HG03521 (cell line): ENCODE measurements around the gene HTR3C.

Experiments
- ATAC-seq: cut with Tn5 transposase; IDR thresholded peaks from one replicate; pipeline ENCODE4 v1.9.1; 2021; ENCODE audit warnings: mild to moderate bottlenecking, moderate library complexity; ENCODE audit not compliant: unreplicated experiment

Gene HTR3C

GRCh38 chr3:184082465-184082864, 29.6 kb downstream of the HTR3C start:
- no peak for ATAC-seq

GRCh38 chr3:184085389-184085852, 32.6 kb downstream of the HTR3C start:
- ATAC-seq: no peak

- ATAC-seq: no peak
Observed at GRCh38 chr3:184092199-184092598, 39.4 kb downstream of the HTR3C start.

- ATAC-seq: no peak
Observed at GRCh38 chr3:184096811-184097383, 44.0 kb downstream of the HTR3C start, which contains the start of gene HTR3E. HTR3E (plus strand) TSS chr3:184097064; CDS start chr3:184097530, 466 bp downstream.

GRCh38 chr3:184097556-184097955, 44.7 kb downstream of the HTR3C start:
- ATAC-seq: no peak

- no peak for ATAC-seq
Observed at GRCh38 chr3:184099806-184100686, 47.2 kb downstream of the HTR3C start.
